ENCODE data around the gene SGMS1. TPM values are rescaled to one million over a fixed set of nuclear protein-coding genes. Genes with fewer than 3 reads are reported as not detected.

The SGMS1 gene
- total RNA-seq, 1 experiment from 2014 or later: 20.4 TPM

GRCh38 chr10:50395271-50395670, 228.5 kb downstream of the SGMS1 start:
- H4K20me1 ChIP-seq (ENCODE audit: control insufficient read depth, insufficient read depth, insufficient read length): no peaks in the 10 kb centered on the region
- no peak for DNase-seq
- no peak overlapping the region for H2AK5ac ChIP-seq (ENCODE audit: insufficient read length, low read length)
- no peaks in the 10 kb centered on the region for H3K23me2 ChIP-seq (ENCODE audit: insufficient read length, low read depth, low read length, poor library complexity, severe bottlenecking)
- H3K27ac Mint-ChIP-seq: no peak overlapping the region
- no peak for TF ChIP-seq CTCF (conservative IDR thresholded peaks at IDR 0.05)
- no peaks in the 10 kb centered on the region; the same call in 1 of the 2 replicates for H3K79me2 ChIP-seq (ENCODE audit: insufficient read depth, low read length)
- H3K4me3 Mint-ChIP-seq: no peak overlapping the region
- no peaks in the 10 kb centered on the region for H3K27me3 Mint-ChIP-seq (ENCODE audit: low read depth)
- H2BK15ac ChIP-seq (ENCODE audit: low read depth, low read length): no peak overlapping the region
- no peaks in the 10 kb centered on the region for H3K79me1 ChIP-seq (ENCODE audit: insufficient read depth, low read depth, low read length, poor library complexity, severe bottlenecking)
- no peak overlapping the region for H3K23ac ChIP-seq (ENCODE audit: insufficient read length, low read depth, low read length)
- no CpG with 5 or more reads among the region's 1 CpG for WGBS (ENCODE audit: extremely low coverage, insufficient read length, low lambda C conversion rate)
- no peak overlapping the region for H2AFZ ChIP-seq (ENCODE audit: low read length)
- H3K18ac ChIP-seq (ENCODE audit: insufficient read length, low read depth, low read length): no peak overlapping the region
- no peak overlapping the region for H3K4ac ChIP-seq (ENCODE audit: low read depth, low read length)
- H3K36me3 Mint-ChIP-seq (ENCODE audit: insufficient read depth in 1 of 3, low read depth in 3 of 3): no peaks in the 10 kb centered on the region
- no peak overlapping the region for H3K4me2 ChIP-seq (ENCODE audit: insufficient read depth, insufficient read length, low read length)
- H2BK5ac ChIP-seq (ENCODE audit: insufficient read length, low read length): no peak overlapping the region
- H3K4me1 Mint-ChIP-seq: peaks cover 16 to 20% of the 10 kb centered on the region in 2 experiments
- H3K14ac ChIP-seq (ENCODE audit: insufficient read depth, low read length): no peak overlapping the region
- H3K9ac ChIP-seq (ENCODE audit: extremely low read depth, insufficient read length, low read length): no peak overlapping the region
- no peak overlapping the region for H2BK12ac ChIP-seq (ENCODE audit: insufficient read length, low read depth, low read length)
- H3K27ac ChIP-seq (ENCODE audit: insufficient read length, low read depth, low read length): no peak overlapping the region
- H2BK20ac ChIP-seq (ENCODE audit: low read depth, low read length, poor library complexity, severe bottlenecking): no peak overlapping the region
- no peak overlapping the region for H4K5ac ChIP-seq (ENCODE audit: insufficient read length, low read depth, low read length)
- no peaks in the 10 kb centered on the region for H3K9me3 Mint-ChIP-seq
- H2BK120ac ChIP-seq (ENCODE audit: low read depth, low read length, poor library complexity, severe bottlenecking): no peak overlapping the region
- no peak overlapping the region for H3K56ac ChIP-seq (ENCODE audit: insufficient read length, low read depth, low read length)
- no peak overlapping the region for H4K91ac ChIP-seq (ENCODE audit: insufficient read length, low read depth, low read length)
- H3K9me3 ChIP-seq (ENCODE audit: control insufficient read depth, low read depth, low read length): no peaks in the 10 kb centered on the region
- H3K27me3 ChIP-seq (ENCODE audit: insufficient read depth, low read length): no peaks in the 10 kb centered on the region
- no peak overlapping the region for H4K8ac ChIP-seq (replicated peaks; ENCODE audit: insufficient read length, low read depth, low read length)
- H3T11ph ChIP-seq (ENCODE audit: low read length): no peak overlapping the region
- no peaks in the 10 kb centered on the region; the same call in 1 of the 2 replicates for H3K4me1 ChIP-seq (ENCODE audit: insufficient read depth, low read length)
